Measurements from ENCODE around the gene DCANP1.

Gene DCANP1

GRCh38 chr5:135456238-135457099 is 9.3 kb upstream of the DCANP1 start:
- no peak for DNase-seq (ENCODE audit: low read depth)

- no peak for DNase-seq (ENCODE audit: low read depth)
Observed at GRCh38 chr5:135455876-135456237, 8.7 kb upstream of the DCANP1 start.

- no peak for DNase-seq (ENCODE audit: low read depth)
Observed at GRCh38 chr5:135454946-135455345, 7.8 kb upstream of the DCANP1 start.

GRCh38 chr5:135453613-135454012 is 6.5 kb upstream of the DCANP1 start:
- no peak for DNase-seq (ENCODE audit: low read depth)

- DNase-seq (ENCODE audit: low read depth), result no peak
Observed at GRCh38 chr5:135452321-135453030, 5.3 kb upstream of the DCANP1 start, which contains the start of gene TIFAB. Gene TIFAB (minus strand): TSS chr5:135452351. CDS start chr5:135449939, 2,412 bp downstream.

GRCh38 chr5:135451581-135452320 is 4.6 kb upstream of the DCANP1 start:
- DNase-seq (ENCODE audit: low read depth), result no peak

GRCh38 chr5:135450952-135451351 is 3.8 kb upstream of the DCANP1 start:
- DNase-seq (ENCODE audit: low read depth), result no peak

- DNase-seq (ENCODE audit: low read depth), result no peak
Observed at GRCh38 chr5:135450336-135450735, 3.2 kb upstream of the DCANP1 start.

- DNase-seq (ENCODE audit: low read depth), result no peak
Observed at GRCh38 chr5:135449644-135450043, 2.5 kb upstream of the DCANP1 start.

- no peak for DNase-seq (ENCODE audit: low read depth)
Observed at GRCh38 chr5:135448791-135449507, 1.8 kb upstream of the DCANP1 start.

- no peak for DNase-seq (ENCODE audit: low read depth)
Observed at GRCh38 chr5:135448071-135448739, 1.1 kb upstream of the DCANP1 start.

- no peak for DNase-seq (ENCODE audit: low read depth)
Observed at GRCh38 chr5:135446615-135447014, 533 bp downstream of the DCANP1 start.

GRCh38 chr5:135446206-135446605 is 942 bp downstream of the DCANP1 start:
- DNase-seq (ENCODE audit: low read depth), result no peak

- no peak for DNase-seq (ENCODE audit: low read depth)
Observed at GRCh38 chr5:135445306-135445985, 1.7 kb downstream of the DCANP1 start.

- no peak for DNase-seq (ENCODE audit: low read depth)
Observed at GRCh38 chr5:135444881-135445280, 2.3 kb downstream of the DCANP1 start.

GRCh38 chr5:135444360-135444759 is 2.8 kb downstream of the DCANP1 start:
- no peak for DNase-seq (ENCODE audit: low read depth)

GRCh38 chr5:135443161-135443960 is 3.8 kb downstream of the DCANP1 start:
- DNase-seq (ENCODE audit: low read depth), result no peak

GRCh38 chr5:135442431-135443160 is 4.6 kb downstream of the DCANP1 start:
- no peak for DNase-seq (ENCODE audit: low read depth)

- DNase-seq (ENCODE audit: low read depth), result no peak
Observed at GRCh38 chr5:135441919-135442318, 5.2 kb downstream of the DCANP1 start.
